ENCODE results near the gene C19orf53. TPM values are rescaled to one million over a fixed set of nuclear protein-coding genes. Genes with fewer than 3 reads are reported as not detected.
A peak's percentile ranks its signal among the peaks of the same experiment; 100 is the strongest.

C19orf53 gene
- total RNA-seq = 100 to 1,000 TPM in 1 of 5 experiments, 10 to 100 TPM in 4; 57.2 to 108 (median 86.2) TPM
- polyA plus RNA-seq = 100 to 1,000 TPM; 203 to 289 TPM
- 46.0 reads per million, percentile 69 among the genes with 10 or more reads in this experiment for total RNA-seq

DNA sequence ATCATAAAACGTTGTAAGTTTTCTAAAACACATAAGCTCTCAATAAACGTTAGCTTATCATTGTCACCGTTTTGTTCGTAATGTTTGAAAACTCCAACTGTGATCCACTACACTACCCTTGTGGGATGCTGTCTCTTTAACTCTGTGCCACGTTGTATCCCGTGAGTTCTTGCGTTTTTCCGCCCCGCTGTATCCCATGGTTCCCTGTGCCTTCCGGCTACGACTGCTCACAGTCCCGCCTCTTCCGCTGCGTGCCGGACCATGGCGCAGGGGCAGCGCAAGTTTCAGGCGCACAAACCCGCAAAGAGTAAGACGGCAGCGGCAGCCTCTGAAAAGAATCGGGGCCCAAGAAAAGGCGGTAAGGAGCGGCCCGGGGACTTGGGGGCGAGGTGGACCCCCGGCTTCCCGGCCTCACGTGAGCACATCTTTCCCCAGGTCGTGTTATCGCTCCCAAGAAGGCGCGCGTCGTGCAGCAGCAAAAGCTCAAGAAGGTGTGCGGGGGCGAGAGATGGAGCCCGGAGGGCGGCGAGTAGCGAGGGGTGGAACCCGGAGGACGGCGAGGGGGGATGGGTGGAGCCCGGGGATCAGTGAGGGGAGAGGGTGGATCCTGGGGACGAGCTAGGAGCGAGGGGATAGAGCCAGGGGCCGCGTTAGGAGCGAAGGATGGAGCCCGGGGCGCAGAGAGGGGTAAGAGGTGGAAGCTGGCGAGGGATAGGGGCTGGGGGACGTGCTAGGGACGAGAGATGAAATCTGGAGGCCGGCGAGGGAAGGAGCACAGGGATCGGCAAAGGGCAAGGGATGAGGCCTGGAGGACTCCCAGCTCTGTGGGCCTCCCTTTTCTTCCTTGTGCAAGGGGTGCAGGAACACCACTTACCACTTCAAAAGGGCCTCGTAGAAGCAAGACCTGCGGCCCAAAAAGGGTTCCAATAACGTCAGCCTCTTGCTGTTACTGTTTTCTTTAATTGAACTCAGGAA lies at the start of gene C19orf53:
TSS of gene C19orf53 (plus strand) at position 240 of the 975 bp plus-strand sequence. CDS start at position 262, 22 bp downstream.
- peak; percentile 74 to 89 (median 86) for DNase-seq
- intact Hi-C loops (cut with micrococcal nuclease) = loop anchor here (1.0 to 10.0 kb wide), 7 partner anchors 21 to 363 kb away; partner anchors contain the start of genes ZSWIM4 (in 2 of the 2), C19orf67 (in 1 of the 2) and RFX1 (in 1 of the 2)
- POLR2A ChIA-PET = interaction anchor here (0.6 to 3.0 kb wide), 18 partner anchors 9 to 594 kb away, joined by 3 to 32 read pairs (median 4); partner anchors contain the start of genes MRI1, RFX1 and ZSWIM4
- Mint-ChIP-seq H3K4me1 (peaks cover 10 to 37% (median 28%) of the 10 kb centered on the region in 7 donors), H3K36me3 (peaks cover 7 to 26% (median 9%) of the 10 kb centered on the region in 5 donors), H3K4me3 (peak within 1 kb of the TSS; percentile 90 to 100 (median 99)), H3K9me3 (peaks cover 0 to 2% (median 0%) of the 10 kb centered on the region in 11 donors), H3K27me3 (no peaks in the 10 kb centered on the region), H3K27ac (peak within 1 kb of the TSS; percentile 92 to 100 (median 97))
- Histone ChIP-seq H3K4me1 (ENCODE audit: control insufficient read depth in 2 of 2, insufficient read depth in 2 of 2, low read length in 2 of 2) (peaks cover 9 to 15% of the 10 kb centered on the region in 2 donors), H3K4me3 (ENCODE audit: low read length) (peak within 1 kb of the TSS; percentile 94), H3K27ac (ENCODE audit: low read depth, low read length) (peak within 1 kb of the TSS; percentile 90), H3K27me3 (ENCODE audit: control insufficient read depth in 2 of 2, insufficient read depth in 2 of 2, low read length in 2 of 2) (no peaks in the 10 kb centered on the region), H3K36me3 (ENCODE audit: control insufficient read depth in 2 of 3, insufficient read depth in 3 of 3, low read length in 3 of 3) (peaks cover 5 to 55% (median 7%) of the 10 kb centered on the region in 3 experiments), H3K9me3 (ENCODE audit: control insufficient read depth in 2 of 3, low read length in 3 of 3) (no peaks in the 10 kb centered on the region)
- peak; percentile 99 for ATAC-seq
- CTCF ChIA-PET = interaction anchor here (0.6 to 2.6 kb wide), 8 partner anchors 8 to 493 kb away, joined by 3 to 17 read pairs (median 4); no protein-coding TSS in a partner anchor

DNA sequence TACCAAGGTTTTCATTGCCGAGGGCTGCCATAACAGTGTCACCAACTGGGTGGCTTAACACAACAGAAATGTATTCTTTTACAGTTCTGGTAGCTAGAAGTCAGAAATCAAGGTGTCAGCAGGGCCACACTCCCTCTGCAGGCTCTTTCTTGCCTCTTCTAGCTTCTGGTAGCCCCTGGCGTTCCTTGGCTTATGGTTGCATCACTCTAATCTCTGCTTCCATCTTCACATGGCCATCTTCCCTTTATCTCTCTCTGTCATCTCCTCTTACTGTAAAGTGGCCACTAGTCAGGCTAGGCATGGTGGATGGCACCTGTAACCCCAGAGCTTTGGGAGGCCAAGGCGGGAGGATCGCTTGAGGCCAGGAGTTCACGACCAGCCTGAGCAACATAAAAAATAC lies 47.9 kb upstream of the C19orf53 start:
- ChIA-PET CTCF (interaction anchor here (0.6 kb wide), 1 partner anchor 136 kb away, joined by 4 read pairs; no protein-coding TSS in a partner anchor), POLR2A (no interaction called here)
- Mint-ChIP-seq H3K36me3 (no peaks in the 10 kb centered on the region), H3K9me3 (peaks cover 0 to 3% (median 0%) of the 10 kb centered on the region in 11 donors), H3K4me1 (peaks cover 3 to 13% (median 5%) of the 10 kb centered on the region in 7 donors), H3K27me3 (peaks cover 0 to 4% (median 0%) of the 10 kb centered on the region in 5 donors), H3K4me3 (no peak overlapping the region), H3K27ac (no peak overlapping the region)
- H3K36me3 ChIP-seq (ENCODE audit: control insufficient read depth in 2 of 3, insufficient read depth in 3 of 3, low read length in 3 of 3) = no peaks in the 10 kb centered on the region
- H3K27me3 ChIP-seq (ENCODE audit: control insufficient read depth in 2 of 2, insufficient read depth in 2 of 2, low read length in 2 of 2) = no peaks in the 10 kb centered on the region
- no peak for DNase-seq
- no peak for ATAC-seq
- H3K9me3 ChIP-seq (ENCODE audit: control insufficient read depth in 2 of 3, low read length in 3 of 3) = no peaks in the 10 kb centered on the region
- H3K27ac ChIP-seq (ENCODE audit: low read depth, low read length) = no peak overlapping the region
- no peak overlapping the region for H3K4me3 ChIP-seq (ENCODE audit: low read length)
- peaks cover 0 to 3% of the 10 kb centered on the region in 2 donors for H3K4me1 ChIP-seq (ENCODE audit: control insufficient read depth in 2 of 2, insufficient read depth in 2 of 2, low read length in 2 of 2)
- intact Hi-C loops (cut with micrococcal nuclease) = no loop called here

DNA sequence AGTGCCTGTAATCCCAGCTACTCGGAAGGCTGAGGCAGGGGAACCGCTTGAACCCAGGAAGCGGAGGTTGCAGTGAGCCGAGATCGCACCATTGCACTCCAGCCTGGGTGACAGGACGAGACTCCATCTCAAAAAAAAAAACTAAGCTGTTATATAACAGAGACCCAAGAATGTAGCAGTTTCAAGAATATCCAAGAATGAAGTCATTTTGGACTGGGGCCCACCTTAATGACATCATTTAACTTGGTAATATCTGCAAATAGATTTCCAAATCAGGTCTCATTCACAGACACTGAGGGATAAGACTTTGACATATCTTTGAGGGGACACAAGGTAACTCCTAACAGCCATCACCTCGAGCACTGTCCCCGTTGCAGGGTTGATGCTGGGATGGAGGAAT lies 46.5 kb upstream of the C19orf53 start:
- CTCF ChIA-PET = no interaction called here
- no peak overlapping the region for H3K27ac ChIP-seq (ENCODE audit: low read depth, low read length)
- Mint-ChIP-seq H3K36me3 (no peaks in the 10 kb centered on the region), H3K4me3 (no peak overlapping the region), H3K9me3 (peaks cover 0 to 3% (median 0%) of the 10 kb centered on the region in 11 donors), H3K27ac (peak overlapping the region in 1 of 9 donors; percentile 19), H3K4me1 (peaks cover 6 to 19% (median 11%) of the 10 kb centered on the region in 7 donors), H3K27me3 (peaks cover 0 to 4% (median 0%) of the 10 kb centered on the region in 5 donors)
- ATAC-seq = no peak
- no peaks in the 10 kb centered on the region for H3K36me3 ChIP-seq (ENCODE audit: control insufficient read depth in 2 of 3, insufficient read depth in 3 of 3, low read length in 3 of 3)
- no peaks in the 10 kb centered on the region for H3K27me3 ChIP-seq (ENCODE audit: control insufficient read depth in 2 of 2, insufficient read depth in 2 of 2, low read length in 2 of 2)
- intact Hi-C loops (cut with micrococcal nuclease) = no loop called here
- H3K4me3 ChIP-seq (ENCODE audit: low read length) = no peak overlapping the region
- no peaks in the 10 kb centered on the region for H3K9me3 ChIP-seq (ENCODE audit: control insufficient read depth in 2 of 3, low read length in 3 of 3)
- POLR2A ChIA-PET = interaction anchor here (0.6 kb wide), 1 partner anchor 137 kb away, joined by 4 read pairs; no protein-coding TSS in a partner anchor
- H3K4me1 ChIP-seq (ENCODE audit: control insufficient read depth in 2 of 2, insufficient read depth in 2 of 2, low read length in 2 of 2) = peaks cover 3 to 7% of the 10 kb centered on the region in 2 donors
- DNase-seq = no peak

DNA sequence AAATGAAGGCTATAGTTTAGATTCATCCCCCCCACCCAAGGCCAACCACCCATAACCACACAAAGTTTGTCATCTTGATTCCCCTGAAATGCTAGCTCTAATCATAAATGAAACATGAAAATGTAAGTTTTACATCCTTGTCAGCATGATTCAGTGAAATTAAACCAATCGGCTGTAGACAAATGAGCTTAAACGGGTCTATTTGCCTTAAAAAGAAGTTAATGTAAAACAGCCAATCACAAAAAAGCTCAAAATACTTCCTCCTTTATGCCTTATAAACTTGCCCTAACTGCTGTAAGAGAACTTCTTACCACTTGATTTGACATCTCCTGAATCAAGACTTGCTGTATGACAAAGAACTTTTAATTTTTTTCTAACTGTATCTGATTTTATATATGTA lies 44.4 kb upstream of the C19orf53 start:
- Histone ChIP-seq H3K4me1 (ENCODE audit: control insufficient read depth in 2 of 2, insufficient read depth in 2 of 2, low read length in 2 of 2) (peaks cover 3 to 7% of the 10 kb centered on the region in 2 donors), H3K27me3 (ENCODE audit: control insufficient read depth in 2 of 2, insufficient read depth in 2 of 2, low read length in 2 of 2) (no peaks in the 10 kb centered on the region), H3K9me3 (ENCODE audit: control insufficient read depth in 2 of 3, low read length in 3 of 3) (no peaks in the 10 kb centered on the region), H3K36me3 (ENCODE audit: control insufficient read depth in 2 of 3, insufficient read depth in 3 of 3, low read length in 3 of 3) (no peaks in the 10 kb centered on the region), H3K4me3 (ENCODE audit: low read length) (no peak overlapping the region), H3K27ac (ENCODE audit: low read depth, low read length) (no peak overlapping the region)
- ATAC-seq = no peak
- Mint-ChIP-seq H3K27ac (peak overlapping the region in 1 of 9 donors; percentile 78), H3K4me3 (peak overlapping the region in 4 of 10 donors; percentile 1 to 95 (median 68)), H3K27me3 (peaks cover 0 to 3% (median 0%) of the 10 kb centered on the region in 5 donors), H3K9me3 (peaks cover 0 to 1% (median 0%) of the 10 kb centered on the region in 11 donors), H3K36me3 (no peaks in the 10 kb centered on the region), H3K4me1 (peaks cover 6 to 19% (median 11%) of the 10 kb centered on the region in 7 donors)
- ChIA-PET CTCF (no interaction called here), POLR2A (interaction anchor here (0.9 to 3.4 kb wide), 2 partner anchors 19 to 45 kb away, joined by 3 to 32 read pairs; partner anchors contain the start of gene C19orf53)
- intact Hi-C loops (cut with micrococcal nuclease) = loop anchor here (5.0 to 10.0 kb wide), 3 partner anchors 132 to 613 kb away; partner anchors contain the start of genes IER2 (in 1 of the 2), NACC1 (in 1 of the 2), STX10 (in 1 of the 2) and TRMT1 (in 1 of the 2)
- no peak for DNase-seq

DNA sequence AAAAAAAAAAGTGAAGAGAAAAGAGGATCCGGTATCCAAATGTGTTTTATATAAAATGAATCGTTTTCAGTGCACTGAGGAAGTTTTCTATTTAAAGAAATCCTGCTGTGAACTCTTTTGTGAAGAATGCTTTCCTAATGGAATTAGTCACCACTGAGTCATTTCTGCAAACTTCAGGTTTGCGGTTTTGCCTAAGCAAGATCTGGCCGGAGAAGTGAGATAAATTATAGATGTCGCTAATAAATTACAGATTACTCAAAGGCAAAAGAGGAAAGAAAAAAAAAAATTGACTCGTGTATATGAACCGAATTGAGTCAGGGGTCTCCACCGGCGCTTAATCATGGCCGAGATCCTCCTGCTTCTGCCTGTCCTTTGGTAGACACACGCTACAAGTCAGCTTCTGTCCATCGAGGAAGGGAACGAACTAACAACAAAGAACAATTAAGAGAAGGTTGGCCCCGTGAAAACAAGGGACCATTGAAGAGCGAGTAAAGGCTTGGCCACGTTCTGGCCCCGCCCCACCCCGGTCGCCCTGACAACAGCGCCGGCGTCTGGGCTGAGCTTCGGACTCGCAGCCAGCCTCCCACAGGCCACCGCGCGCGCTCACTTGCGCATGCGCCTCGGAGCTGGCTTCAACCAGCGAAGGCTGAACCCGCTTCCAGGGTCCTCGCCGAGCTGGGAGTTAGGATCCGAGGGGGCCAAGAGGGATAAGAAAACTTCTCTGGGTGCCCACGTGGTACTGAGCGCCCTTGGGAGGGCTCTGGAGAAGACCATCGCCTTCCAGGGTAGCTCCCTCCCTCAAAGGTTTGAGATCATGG lies 42.9 kb upstream of the C19orf53 start:
- Mint-ChIP-seq H3K36me3 (no peaks in the 10 kb centered on the region), H3K4me1 (peaks cover 6 to 19% (median 11%) of the 10 kb centered on the region in 7 donors), H3K9me3 (peaks cover 0 to 1% (median 0%) of the 10 kb centered on the region in 11 donors), H3K27ac (peak overlapping the region; percentile 68 to 95 (median 88)), H3K27me3 (no peaks in the 10 kb centered on the region), H3K4me3 (peak overlapping the region; percentile 82 to 95 (median 92))
- Histone ChIP-seq H3K4me3 (ENCODE audit: low read length) (peak overlapping the region; percentile 89), H3K27me3 (ENCODE audit: control insufficient read depth in 2 of 2, insufficient read depth in 2 of 2, low read length in 2 of 2) (no peaks in the 10 kb centered on the region), H3K9me3 (ENCODE audit: control insufficient read depth in 2 of 3, low read length in 3 of 3) (no peaks in the 10 kb centered on the region), H3K36me3 (ENCODE audit: control insufficient read depth in 2 of 3, insufficient read depth in 3 of 3, low read length in 3 of 3) (no peaks in the 10 kb centered on the region), H3K27ac (ENCODE audit: low read depth, low read length) (peak overlapping the region; percentile 75), H3K4me1 (ENCODE audit: control insufficient read depth in 2 of 2, insufficient read depth in 2 of 2, low read length in 2 of 2) (peaks cover 3 to 7% of the 10 kb centered on the region in 2 donors)
- DNase-seq (peak; percentile 85 to 95 (median 91)), ATAC-seq (peak; percentile 100)
- intact Hi-C loops (cut with micrococcal nuclease) = loop anchor here (1.0 to 10.0 kb wide), 5 partner anchors 16 to 614 kb away; partner anchors contain the start of genes C19orf53 (in 1 of the 2), IER2 (in 1 of the 2), NACC1 (in 1 of the 2) and STX10 (in 1 of the 2)
- CTCF ChIA-PET = interaction anchor here (1.2 to 1.3 kb wide), 2 partner anchors 17 to 131 kb away, joined by 3 to 6 read pairs; a partner anchor contains a TSS
- POLR2A ChIA-PET = interaction anchor here (0.7 to 3.4 kb wide), 6 partner anchors 14 to 959 kb away, joined by 3 to 32 read pairs (median 3); partner anchors contain the start of gene ZNF333

All from naive thymus-derived CD4-positive, alpha-beta T cell (primary cell).